Measurements from ENCODE around the gene PUDP. TPM values are rescaled to one million over a fixed set of nuclear protein-coding genes. Genes with fewer than 3 reads are reported as not detected.

Gene PUDP
- total and polyA plus RNA-seq, 8 donors: 3.3 to 20.2 (median 8.7) TPM

DNA sequence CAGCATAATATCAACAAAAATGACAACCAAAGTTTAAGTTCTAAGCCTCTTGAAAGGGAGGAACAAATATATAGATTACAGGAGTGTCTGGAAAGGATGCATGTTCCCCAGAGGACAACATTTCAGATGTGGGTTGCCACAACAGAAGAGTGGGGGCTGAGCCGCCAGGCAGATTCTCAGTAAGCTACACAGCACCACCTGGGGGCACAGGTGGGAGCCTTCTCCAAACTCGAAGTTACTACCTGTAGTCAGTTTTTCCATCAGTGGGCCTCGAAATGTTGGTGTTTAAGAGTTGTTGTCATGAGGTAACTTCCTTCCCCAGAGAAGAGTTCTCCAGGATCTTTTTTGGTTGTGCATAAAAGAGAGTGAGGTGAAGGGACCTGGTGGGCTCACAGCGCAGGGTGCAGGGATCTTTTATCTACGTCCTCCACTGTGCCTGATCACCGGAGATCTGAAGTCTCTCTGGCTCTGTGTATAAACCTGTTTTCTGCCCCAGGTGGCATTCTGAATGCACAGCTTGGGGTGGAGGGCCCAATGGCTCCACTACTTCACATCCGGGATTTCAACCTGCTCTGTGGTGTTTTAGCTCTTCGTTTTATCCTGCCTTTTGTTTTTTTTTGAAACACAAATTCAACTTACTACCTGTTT lies 58.9 kb downstream of the PUDP start:
- Histone ChIP-seq H3K27ac (no peak overlapping the region), H3K9me3 (no peaks in the 10 kb centered on the region), H3K4me1 (peaks cover 0 to 6% (median 0%) of the 10 kb centered on the region in 3 donors), H3K36me3 (peaks cover 0 to 5% (median 0%) of the 10 kb centered on the region in 3 donors), H3K4me3 (no peak overlapping the region), H3K27me3 (no peaks in the 10 kb centered on the region)
- WGBS, 2 donors: 83 to 88% methylated on average over 8 of the region's 8 CpGs
- FAIRE-seq (no peak), DNase-seq (no peak), ATAC-seq (peak in 1 of 4 donors; percentile 28)
- TF ChIP-seq, protein P1, sequence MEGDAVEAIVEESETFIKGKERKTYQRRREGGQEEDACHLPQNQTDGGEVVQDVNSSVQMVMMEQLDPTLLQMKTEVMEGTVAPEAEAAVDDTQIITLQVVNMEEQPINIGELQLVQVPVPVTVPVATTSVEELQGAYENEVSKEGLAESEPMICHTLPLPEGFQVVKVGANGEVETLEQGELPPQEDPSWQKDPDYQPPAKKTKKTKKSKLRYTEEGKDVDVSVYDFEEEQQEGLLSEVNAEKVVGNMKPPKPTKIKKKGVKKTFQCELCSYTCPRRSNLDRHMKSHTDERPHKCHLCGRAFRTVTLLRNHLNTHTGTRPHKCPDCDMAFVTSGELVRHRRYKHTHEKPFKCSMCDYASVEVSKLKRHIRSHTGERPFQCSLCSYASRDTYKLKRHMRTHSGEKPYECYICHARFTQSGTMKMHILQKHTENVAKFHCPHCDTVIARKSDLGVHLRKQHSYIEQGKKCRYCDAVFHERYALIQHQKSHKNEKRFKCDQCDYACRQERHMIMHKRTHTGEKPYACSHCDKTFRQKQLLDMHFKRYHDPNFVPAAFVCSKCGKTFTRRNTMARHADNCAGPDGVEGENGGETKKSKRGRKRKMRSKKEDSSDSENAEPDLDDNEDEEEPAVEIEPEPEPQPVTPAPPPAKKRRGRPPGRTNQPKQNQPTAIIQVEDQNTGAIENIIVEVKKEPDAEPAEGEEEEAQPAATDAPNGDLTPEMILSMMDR (IDR thresholded peaks at IDR 0.05): no peak
- intact Hi-C loops (cut with DNase I): no loop called here

DNA sequence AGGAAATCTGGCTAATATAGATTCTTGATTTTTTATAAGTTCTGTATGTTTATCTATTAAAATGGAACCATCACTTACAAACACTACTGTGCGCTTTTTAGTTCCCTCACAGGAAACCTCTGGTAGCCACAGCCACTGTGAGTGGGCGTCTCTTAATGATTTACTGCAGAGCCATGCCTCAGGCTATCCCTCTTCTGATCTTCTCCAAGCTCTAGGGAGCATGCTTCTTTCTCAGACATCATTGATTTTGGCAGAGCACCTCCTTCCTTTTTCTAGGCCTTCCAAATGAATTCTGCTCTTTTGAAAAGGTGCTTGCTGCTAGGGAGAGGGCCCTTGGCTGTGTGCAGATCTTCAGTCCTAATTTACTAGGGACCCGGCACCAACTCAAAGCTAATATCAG lies 61.6 kb downstream of the PUDP start:
- TF ChIP-seq, protein P1 (IDR thresholded peaks at IDR 0.05): no peak
- WGBS, 2 donors: 89 to 92% methylated on average over 3 of the region's 3 CpGs
- peak in 1 of 4 donors; percentile 29 for ATAC-seq
- H3K36me3 ChIP-seq: peaks cover 0 to 5% (median 0%) of the 10 kb centered on the region in 3 donors
- H3K4me1 ChIP-seq: no peaks in the 10 kb centered on the region
- H3K27me3 ChIP-seq: no peaks in the 10 kb centered on the region
- no peak for FAIRE-seq
- H3K4me3 ChIP-seq: no peak overlapping the region
- no peak for DNase-seq
- intact Hi-C loops (cut with DNase I): no loop called here
- no peak overlapping the region for H3K27ac ChIP-seq
- H3K9me3 ChIP-seq: no peaks in the 10 kb centered on the region

DNA sequence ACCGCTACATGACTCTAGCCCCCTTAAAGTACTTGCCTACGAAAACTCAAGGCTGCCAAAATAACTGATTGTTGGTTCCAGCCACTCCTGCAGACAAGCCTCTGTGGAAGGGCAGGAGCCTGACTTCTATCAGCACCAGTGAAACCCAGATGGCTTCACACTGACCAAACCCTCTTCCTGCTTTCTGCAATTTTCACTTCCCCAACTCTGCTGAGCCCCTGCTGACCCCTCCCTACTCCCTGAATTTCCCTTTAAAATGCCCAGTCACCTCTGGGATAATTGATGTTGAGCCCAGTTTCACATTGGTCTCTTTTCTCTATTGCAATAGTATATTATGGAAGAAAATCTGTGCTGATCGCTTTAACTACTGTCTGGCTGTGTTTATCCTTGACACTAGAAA lies 62.1 kb downstream of the PUDP start:
- Histone ChIP-seq H3K27ac (no peak overlapping the region), H3K9me3 (no peaks in the 10 kb centered on the region), H3K27me3 (no peaks in the 10 kb centered on the region), H3K4me1 (no peaks in the 10 kb centered on the region), H3K4me3 (no peak overlapping the region), H3K36me3 (peaks cover 0 to 5% (median 0%) of the 10 kb centered on the region in 3 donors)
- intact Hi-C loops (cut with DNase I): no loop called here
- FAIRE-seq: no peak
- TF ChIP-seq, protein P1 (IDR thresholded peaks at IDR 0.05): no peak
- WGBS, 2 donors: 92 to 93% methylated on average over 3 of the region's 3 CpGs
- no peak for DNase-seq
- peak in 1 of 4 donors; percentile 60 for ATAC-seq

DNA sequence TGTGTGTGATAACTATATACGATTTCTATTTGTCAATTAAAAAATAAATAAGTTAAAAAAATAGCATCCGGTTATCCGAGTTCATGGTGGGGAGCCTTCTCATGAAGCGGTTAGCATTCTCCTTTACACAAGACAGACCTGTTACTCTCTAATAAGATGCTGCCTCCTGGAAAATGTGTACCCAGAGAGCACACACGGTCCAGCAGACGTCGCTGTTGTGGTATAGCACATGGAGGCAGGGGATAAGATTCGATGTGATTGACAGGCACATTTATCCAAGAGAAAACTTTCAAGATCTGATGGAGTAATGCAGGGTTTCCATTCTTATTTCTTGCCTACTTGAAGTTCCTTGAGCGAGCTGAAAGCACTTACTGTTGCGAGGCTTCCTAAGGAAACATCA lies 63.1 kb downstream of the PUDP start:
- intact Hi-C loops (cut with DNase I): no loop called here
- no peak for DNase-seq
- Histone ChIP-seq H3K27ac (no peak overlapping the region), H3K36me3 (peaks cover 0 to 5% (median 0%) of the 10 kb centered on the region in 3 donors), H3K9me3 (no peaks in the 10 kb centered on the region), H3K27me3 (no peaks in the 10 kb centered on the region), H3K4me3 (no peak overlapping the region), H3K4me1 (no peaks in the 10 kb centered on the region)
- ATAC-seq: no peak
- FAIRE-seq: no peak
- TF ChIP-seq, protein P1 (IDR thresholded peaks at IDR 0.05): no peak
- 94 to 96% methylated on average over 10 of the region's 10 CpGs for WGBS, 2 donors

Measured in pancreas (tissue), 10 donors.